ENCODE measurements around the gene SFMBT1. TPM values are rescaled to one million over a fixed set of nuclear protein-coding genes. Genes with fewer than 3 reads are reported as not detected.

The SFMBT1 gene
- total and polyA plus RNA-seq, 4 donors, result 4.4 to 17.8 (median 10.4) TPM

DNA sequence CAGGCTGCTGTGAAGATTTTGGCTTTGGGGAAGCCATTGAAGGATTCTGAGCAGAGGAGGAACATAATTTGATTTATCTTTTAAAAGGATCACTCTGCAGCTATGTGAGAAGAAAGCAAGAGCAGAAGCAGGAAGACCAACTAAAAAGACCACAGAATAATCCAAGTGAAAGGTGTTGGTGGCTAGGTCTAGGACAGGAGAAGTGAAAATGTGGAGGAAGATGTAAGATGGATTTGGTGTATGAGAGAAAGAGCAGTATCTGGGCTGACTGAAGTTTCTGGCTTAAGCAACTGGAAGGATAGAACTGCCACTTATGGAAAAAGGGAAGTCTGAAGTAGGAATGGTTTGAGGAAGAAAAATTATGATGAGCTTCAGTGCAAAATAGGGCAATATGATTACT, 62.0 kb downstream of the SFMBT1 start (continued):
- TF ChIP-seq, protein P1, sequence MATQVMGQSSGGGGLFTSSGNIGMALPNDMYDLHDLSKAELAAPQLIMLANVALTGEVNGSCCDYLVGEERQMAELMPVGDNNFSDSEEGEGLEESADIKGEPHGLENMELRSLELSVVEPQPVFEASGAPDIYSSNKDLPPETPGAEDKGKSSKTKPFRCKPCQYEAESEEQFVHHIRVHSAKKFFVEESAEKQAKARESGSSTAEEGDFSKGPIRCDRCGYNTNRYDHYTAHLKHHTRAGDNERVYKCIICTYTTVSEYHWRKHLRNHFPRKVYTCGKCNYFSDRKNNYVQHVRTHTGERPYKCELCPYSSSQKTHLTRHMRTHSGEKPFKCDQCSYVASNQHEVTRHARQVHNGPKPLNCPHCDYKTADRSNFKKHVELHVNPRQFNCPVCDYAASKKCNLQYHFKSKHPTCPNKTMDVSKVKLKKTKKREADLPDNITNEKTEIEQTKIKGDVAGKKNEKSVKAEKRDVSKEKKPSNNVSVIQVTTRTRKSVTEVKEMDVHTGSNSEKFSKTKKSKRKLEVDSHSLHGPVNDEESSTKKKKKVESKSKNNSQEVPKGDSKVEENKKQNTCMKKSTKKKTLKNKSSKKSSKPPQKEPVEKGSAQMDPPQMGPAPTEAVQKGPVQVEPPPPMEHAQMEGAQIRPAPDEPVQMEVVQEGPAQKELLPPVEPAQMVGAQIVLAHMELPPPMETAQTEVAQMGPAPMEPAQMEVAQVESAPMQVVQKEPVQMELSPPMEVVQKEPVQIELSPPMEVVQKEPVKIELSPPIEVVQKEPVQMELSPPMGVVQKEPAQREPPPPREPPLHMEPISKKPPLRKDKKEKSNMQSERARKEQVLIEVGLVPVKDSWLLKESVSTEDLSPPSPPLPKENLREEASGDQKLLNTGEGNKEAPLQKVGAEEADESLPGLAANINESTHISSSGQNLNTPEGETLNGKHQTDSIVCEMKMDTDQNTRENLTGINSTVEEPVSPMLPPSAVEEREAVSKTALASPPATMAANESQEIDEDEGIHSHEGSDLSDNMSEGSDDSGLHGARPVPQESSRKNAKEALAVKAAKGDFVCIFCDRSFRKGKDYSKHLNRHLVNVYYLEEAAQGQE (IDR thresholded peaks at IDR 0.05), result no peak
- no peak for TF ChIP-seq JUND (IDR thresholded peaks at IDR 0.05)
- no peak for TF ChIP-seq NR2F2 (IDR thresholded peaks at IDR 0.05)
- no peak for TF ChIP-seq EGR1 (IDR thresholded peaks at IDR 0.05; ENCODE audit: low read depth in 2 of 2)

DNA sequence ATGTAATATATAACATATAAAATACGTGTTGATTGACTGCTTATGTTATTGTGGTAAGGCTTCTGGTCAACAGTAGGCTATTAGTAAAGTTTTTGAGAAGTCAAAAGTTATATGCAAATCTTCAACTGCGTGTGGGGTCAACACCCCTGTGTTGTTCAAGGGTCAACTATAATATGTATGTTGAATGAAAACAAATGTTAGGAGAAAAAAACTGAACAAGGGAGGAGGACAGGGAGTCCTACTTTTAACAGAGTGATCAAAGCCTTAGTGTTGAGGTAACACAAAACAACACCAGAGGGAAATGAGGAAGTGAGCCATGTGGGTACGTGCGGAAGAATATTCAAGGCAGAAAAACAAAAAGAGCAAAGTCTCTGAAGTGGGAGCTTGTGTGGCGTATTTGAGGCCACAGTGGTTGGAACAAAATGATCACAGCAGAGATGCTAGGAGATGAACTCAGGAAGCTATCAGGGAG, 62.5 kb downstream of the SFMBT1 start:
- Histone ChIP-seq H3K27me3 (ENCODE audit: control insufficient read depth in 4 of 4, insufficient read depth in 4 of 4, low read length in 3 of 4) (no peaks in the 10 kb centered on the region), H3K36me3 (ENCODE audit: control insufficient read depth in 4 of 4, insufficient read depth in 3 of 4, low read depth in 1 of 4, low read length in 3 of 4) (no peaks in the 10 kb centered on the region), H3K9me3 (ENCODE audit: control insufficient read depth in 4 of 4, low read length in 3 of 4) (no peaks in the 10 kb centered on the region), H3K27ac (ENCODE audit: low read depth in 1 of 2, low read length in 2 of 2) (no peak overlapping the region), H3K9ac (ENCODE audit: low read depth in 1 of 2, low read length in 2 of 2) (no peak overlapping the region), H3K4me3 (ENCODE audit: low read depth in 1 of 3, low read length in 3 of 3) (no peak overlapping the region), H3K4me1 (ENCODE audit: control insufficient read depth in 4 of 4, insufficient read depth in 4 of 4, low read length in 3 of 4) (peaks cover 0 to 5% (median 1%) of the 10 kb centered on the region in 4 donors)
- 78% methylated on average over 5 of the region's 5 CpGs for WGBS
- DNase-seq (ENCODE audit: low spot score), result no peak
- no peak for TF ChIP-seq SP1 (IDR thresholded peaks at IDR 0.05)
- TF ChIP-seq FOXA1 (IDR thresholded peaks at IDR 0.05), result no peak
- no peak for TF ChIP-seq HNF4G (IDR thresholded peaks at IDR 0.05)
- TF ChIP-seq TAF1 (conservative IDR thresholded peaks at IDR 0.05), result no peak
- no peak for TF ChIP-seq FOXA2 (IDR thresholded peaks at IDR 0.05)
- TF ChIP-seq HNF4A (conservative IDR thresholded peaks at IDR 0.05), result no peak
- TF ChIP-seq, protein P2, sequence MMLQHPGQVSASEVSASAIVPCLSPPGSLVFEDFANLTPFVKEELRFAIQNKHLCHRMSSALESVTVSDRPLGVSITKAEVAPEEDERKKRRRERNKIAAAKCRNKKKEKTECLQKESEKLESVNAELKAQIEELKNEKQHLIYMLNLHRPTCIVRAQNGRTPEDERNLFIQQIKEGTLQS (IDR thresholded peaks at IDR 0.05), result no peak
- TF ChIP-seq, protein P3, sequence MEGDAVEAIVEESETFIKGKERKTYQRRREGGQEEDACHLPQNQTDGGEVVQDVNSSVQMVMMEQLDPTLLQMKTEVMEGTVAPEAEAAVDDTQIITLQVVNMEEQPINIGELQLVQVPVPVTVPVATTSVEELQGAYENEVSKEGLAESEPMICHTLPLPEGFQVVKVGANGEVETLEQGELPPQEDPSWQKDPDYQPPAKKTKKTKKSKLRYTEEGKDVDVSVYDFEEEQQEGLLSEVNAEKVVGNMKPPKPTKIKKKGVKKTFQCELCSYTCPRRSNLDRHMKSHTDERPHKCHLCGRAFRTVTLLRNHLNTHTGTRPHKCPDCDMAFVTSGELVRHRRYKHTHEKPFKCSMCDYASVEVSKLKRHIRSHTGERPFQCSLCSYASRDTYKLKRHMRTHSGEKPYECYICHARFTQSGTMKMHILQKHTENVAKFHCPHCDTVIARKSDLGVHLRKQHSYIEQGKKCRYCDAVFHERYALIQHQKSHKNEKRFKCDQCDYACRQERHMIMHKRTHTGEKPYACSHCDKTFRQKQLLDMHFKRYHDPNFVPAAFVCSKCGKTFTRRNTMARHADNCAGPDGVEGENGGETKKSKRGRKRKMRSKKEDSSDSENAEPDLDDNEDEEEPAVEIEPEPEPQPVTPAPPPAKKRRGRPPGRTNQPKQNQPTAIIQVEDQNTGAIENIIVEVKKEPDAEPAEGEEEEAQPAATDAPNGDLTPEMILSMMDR (IDR thresholded peaks at IDR 0.05; ENCODE audit: low read depth, low read length, missing input control), result no peak
- TF ChIP-seq RAD21 (IDR thresholded peaks at IDR 0.05), result no peak
- no peak for TF ChIP-seq YY1 (IDR thresholded peaks at IDR 0.05)
- TF ChIP-seq, protein P4, sequence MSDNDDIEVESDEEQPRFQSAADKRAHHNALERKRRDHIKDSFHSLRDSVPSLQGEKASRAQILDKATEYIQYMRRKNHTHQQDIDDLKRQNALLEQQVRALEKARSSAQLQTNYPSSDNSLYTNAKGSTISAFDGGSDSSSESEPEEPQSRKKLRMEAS (IDR thresholded peaks at IDR 0.05), result no peak
- TF ChIP-seq GABPA (IDR thresholded peaks at IDR 0.05 in 1 of 2, conservative IDR thresholded peaks at IDR 0.05 in 1 of 2), result no peak
- no peak for TF ChIP-seq JUND (IDR thresholded peaks at IDR 0.05)
- TF ChIP-seq RXRA (IDR thresholded peaks at IDR 0.05), result no peak
- TF ChIP-seq, protein P5, sequence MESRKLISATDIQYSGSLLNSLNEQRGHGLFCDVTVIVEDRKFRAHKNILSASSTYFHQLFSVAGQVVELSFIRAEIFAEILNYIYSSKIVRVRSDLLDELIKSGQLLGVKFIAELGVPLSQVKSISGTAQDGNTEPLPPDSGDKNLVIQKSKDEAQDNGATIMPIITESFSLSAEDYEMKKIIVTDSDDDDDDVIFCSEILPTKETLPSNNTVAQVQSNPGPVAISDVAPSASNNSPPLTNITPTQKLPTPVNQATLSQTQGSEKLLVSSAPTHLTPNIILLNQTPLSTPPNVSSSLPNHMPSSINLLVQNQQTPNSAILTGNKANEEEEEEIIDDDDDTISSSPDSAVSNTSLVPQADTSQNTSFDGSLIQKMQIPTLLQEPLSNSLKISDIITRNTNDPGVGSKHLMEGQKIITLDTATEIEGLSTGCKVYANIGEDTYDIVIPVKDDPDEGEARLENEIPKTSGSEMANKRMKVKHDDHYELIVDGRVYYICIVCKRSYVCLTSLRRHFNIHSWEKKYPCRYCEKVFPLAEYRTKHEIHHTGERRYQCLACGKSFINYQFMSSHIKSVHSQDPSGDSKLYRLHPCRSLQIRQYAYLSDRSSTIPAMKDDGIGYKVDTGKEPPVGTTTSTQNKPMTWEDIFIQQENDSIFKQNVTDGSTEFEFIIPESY (IDR thresholded peaks at IDR 0.05), result no peak
- TF ChIP-seq NR2F2 (IDR thresholded peaks at IDR 0.05), result no peak
- TF ChIP-seq EGR1 (IDR thresholded peaks at IDR 0.05; ENCODE audit: low read depth in 2 of 2), result no peak
- TF ChIP-seq, protein P1 (IDR thresholded peaks at IDR 0.05), result no peak

Measured in liver (tissue), 9 donors.